HEK293 (cell line): ENCODE measurements around the gene TFPI.

ENCODE experiments used
- CTCF ChIA-PET: fragments of 350-600 bp; formaldehyde crosslinking; extraction: SDS; loops from one replicate; lab custom pipeline; 2021; ENCODE audit warnings: antibody characterized with exemption; lab: Yijun Ruan, JAX
- POLR2A ChIA-PET: fragments of 300-600 bp; formaldehyde crosslinking; extraction: SDS; loops from one replicate; lab custom pipeline; 2020; ENCODE audit warnings: antibody characterized with exemption, inconsistent platforms; lab: Yijun Ruan, JAX
- H3K27ac ChIP-seq: fragments of 200-500 bp; sonication (Bioruptor generic); 2 replicates; pipeline ENCODE4 v1.5.1; 2014; ENCODE audit warnings: low read depth, low read length, control low read depth, inconsistent platforms; ENCODE audit errors: extremely low read depth
- H3K36me3 ChIP-seq, 2 experiments: fragments of 200-500 bp in 1 of 2; sonication (Bioruptor generic) in 1 of 2; 1 replicate in 1 of 2; 2 replicates in 1 of 2; pipeline ENCODE4 v1.5.1; 2014 to 2017; ENCODE audit warnings: inconsistent platforms in 2 of 2, low read length in 2 of 2; ENCODE audit not compliant: control insufficient read depth in 2 of 2, insufficient read depth in 1 of 2
- H3K4me1 ChIP-seq: fragments of 200-500 bp; sonication (Bioruptor generic); 2 replicates; pipeline ENCODE4 v1.5.1; 2014; ENCODE audit warnings: mild to moderate bottlenecking, low read length, inconsistent platforms; ENCODE audit not compliant: control insufficient read depth, insufficient read depth
- H3K4me3 ChIP-seq: 2 replicates; pipeline ENCODE4 v1.5.1; 2011; ENCODE audit warnings: low read depth, mild to moderate bottlenecking, control low read depth, low read length, moderate library complexity
- H3K9me3 ChIP-seq: fragments of 200-500 bp; sonication (Bioruptor generic); 2 replicates; pipeline ENCODE4 v1.5.1; 2014; ENCODE audit warnings: low read depth, low read length, inconsistent platforms; ENCODE audit not compliant: control insufficient read depth, insufficient read depth
- ZBTB1 ChIP-seq: fragments of 450-650 bp; formaldehyde crosslinking; IDR thresholded peaks from 2 replicates; pipeline ENCODE4 v1.5.1; 2016; ENCODE audit warnings: missing biosample characterization, missing genetic modification characterization
- ZBTB11 ChIP-seq: fragments of 450-650 bp; formaldehyde crosslinking; conservative IDR thresholded peaks from 2 replicates; pipeline ENCODE4 v1.5.1; 2016; ENCODE audit warnings: low read depth, missing biosample characterization, missing genetic modification characterization
- ZBTB21 ChIP-seq: fragments of 450-650 bp; formaldehyde crosslinking; IDR thresholded peaks from 2 replicates; pipeline ENCODE4 v1.5.1; 2017; ENCODE audit warnings: missing biosample characterization, missing genetic modification characterization
- ZFP69B ChIP-seq: fragments of 450-650 bp; formaldehyde crosslinking; IDR thresholded peaks from 2 replicates; pipeline ENCODE4 v1.5.1; 2016; ENCODE audit warnings: missing biosample characterization, missing genetic modification characterization
- ZNF148 ChIP-seq: fragments of 450-650 bp; formaldehyde crosslinking; IDR thresholded peaks from 2 replicates; pipeline ENCODE4 v1.5.0; 2017; ENCODE audit warnings: missing biosample characterization, missing genetic modification characterization, borderline replicate concordance
- ZNF248 ChIP-seq: fragments of 450-650 bp; formaldehyde crosslinking; IDR thresholded peaks from 2 replicates; pipeline ENCODE4 v1.5.1; 2017; ENCODE audit warnings: missing biosample characterization, missing genetic modification characterization
- ZNF266 ChIP-seq: fragments of 450-650 bp; formaldehyde crosslinking; IDR thresholded peaks from 2 replicates; pipeline ENCODE4 v1.5.1; 2016; ENCODE audit warnings: missing biosample characterization, missing genetic modification characterization, low read depth
- ZNF335 ChIP-seq: fragments of 450-650 bp; formaldehyde crosslinking; conservative IDR thresholded peaks from 2 replicates; pipeline ENCODE4 v1.5.1; 2016; ENCODE audit warnings: missing biosample characterization, missing genetic modification characterization
- ZNF341 ChIP-seq: fragments of 450-650 bp; formaldehyde crosslinking; IDR thresholded peaks from 2 replicates; pipeline ENCODE4; 2016; ENCODE audit warnings: low read depth, missing biosample characterization, missing genetic modification characterization
- ZNF366 ChIP-seq: fragments of 450-650 bp; formaldehyde crosslinking; conservative IDR thresholded peaks from 2 replicates; pipeline ENCODE4 v1.5.1; 2016; ENCODE audit warnings: missing biosample characterization, missing genetic modification characterization
- ZNF433 ChIP-seq: fragments of 450-650 bp; formaldehyde crosslinking; IDR thresholded peaks from 2 replicates; pipeline ENCODE4 v1.5.1; 2016; ENCODE audit warnings: missing biosample characterization, missing genetic modification characterization, low read depth
- ZNF544 ChIP-seq: fragments of 450-650 bp; formaldehyde crosslinking; IDR thresholded peaks from 2 replicates; pipeline ENCODE4 v1.5.0; 2017; ENCODE audit warnings: missing biosample characterization, missing genetic modification characterization
- ZNF558 ChIP-seq: fragments of 450-650 bp; formaldehyde crosslinking; IDR thresholded peaks from 2 replicates; pipeline ENCODE4 v1.5.1; 2016; ENCODE audit warnings: missing biosample characterization, missing genetic modification characterization
- ZNF580 ChIP-seq: fragments of 450-650 bp; formaldehyde crosslinking; IDR thresholded peaks from 2 replicates; pipeline ENCODE4 v1.5.1; 2016; ENCODE audit warnings: missing biosample characterization, missing genetic modification characterization
- ZNF645 ChIP-seq: fragments of 450-650 bp; formaldehyde crosslinking; IDR thresholded peaks from 2 replicates; pipeline ENCODE4; 2016; ENCODE audit warnings: missing biosample characterization, missing genetic modification characterization
- ZNF692 ChIP-seq: fragments of 450-650 bp; formaldehyde crosslinking; IDR thresholded peaks from 2 replicates; pipeline ENCODE4 v1.5.1; 2016; ENCODE audit warnings: missing biosample characterization, missing genetic modification characterization
- ZNF785 ChIP-seq: fragments of 450-650 bp; formaldehyde crosslinking; IDR thresholded peaks from 2 replicates; pipeline ENCODE4 v1.5.1; 2016; ENCODE audit warnings: missing biosample characterization, missing genetic modification characterization
- ZNF792 ChIP-seq: fragments of 450-650 bp; formaldehyde crosslinking; IDR thresholded peaks from 2 replicates; pipeline ENCODE4 v1.5.1; 2016; ENCODE audit warnings: missing biosample characterization, missing genetic modification characterization

TFPI gene

GRCh38 chr2:187442378-187442777, 111.9 kb downstream of the TFPI start:
- POLR2A ChIA-PET, result no interaction called here
- Histone ChIP-seq H3K27ac (no peak overlapping the region), H3K9me3 (no peaks in the 10 kb centered on the region), H3K4me1 (no peaks in the 10 kb centered on the region), H3K36me3 (no peaks in the 10 kb centered on the region), H3K4me3 (no peak overlapping the region)
- TF ChIP-seq ZNF341 (tag by site-specific recombination) (no peak), ZNF692 (tag by site-specific recombination) (no peak), ZNF148 (no peak), ZNF544 (no peak), ZNF792 (no peak), ZBTB1 (no peak), ZNF335 (no peak), ZNF580 (tag by site-specific recombination) (no peak)
- CTCF ChIA-PET, result interaction anchor here (0.9 kb wide), 1 partner anchor 13 kb away, joined by 3 read pairs; no protein-coding TSS in a partner anchor

GRCh38 chr2:187440101-187440675, 114.0 kb downstream of the TFPI start:
- CTCF ChIA-PET, result interaction anchor here (0.7 kb wide), 1 partner anchor 64 kb away, joined by 3 read pairs; no protein-coding TSS in a partner anchor
- Histone ChIP-seq H3K4me1 (no peaks in the 10 kb centered on the region), H3K4me3 (no peak overlapping the region), H3K27ac (no peak overlapping the region), H3K36me3 (no peaks in the 10 kb centered on the region), H3K9me3 (no peaks in the 10 kb centered on the region)
- POLR2A ChIA-PET, result no interaction called here
- no peak for TF ChIP-seq ZNF558 (tag by site-specific recombination)
- no peak for TF ChIP-seq ZNF433 (tag by site-specific recombination)
- TF ChIP-seq ZNF148, result no peak
- TF ChIP-seq ZNF645, result no peak
- TF ChIP-seq ZNF785 (tag by site-specific recombination), result no peak
- TF ChIP-seq ZNF248 (tag by site-specific recombination), result no peak
- TF ChIP-seq ZBTB21 (tag by site-specific recombination), result no peak
- no peak for TF ChIP-seq ZFP69B (tag by site-specific recombination)
- TF ChIP-seq ZBTB11 (tag by site-specific recombination), result no peak
- no peak for TF ChIP-seq ZNF266
- no peak for TF ChIP-seq ZNF366 (tag by site-specific recombination)
- no peak for TF ChIP-seq ZNF580 (tag by site-specific recombination)
